ENCODE results near the gene TBC1D13.
"Not testable (repeated sequence)": the region's sequence is repeated elsewhere in the genome, so short reads cannot be mapped to it uniquely, and the experiment has no call there.

Gene TBC1D13

GRCh38 chr9:128858476-128858875 is 71.4 kb downstream of the TBC1D13 start:
- not testable (repeated sequence) for H3K27me3 Mint-ChIP-seq; H3K27ac Mint-ChIP-seq; H3K36me3 Mint-ChIP-seq; ATAC-seq (ENCODE audit: low read depth); H3K4me3 Mint-ChIP-seq; DNase-seq (ENCODE audit: low spot score in 2 of 2); H3K4me1 Mint-ChIP-seq; H3K9me3 Mint-ChIP-seq

Measured in memory B cell (primary cell).